ENCODE data around the gene NFX1. TPM values are rescaled to one million over a fixed set of nuclear protein-coding genes. Genes with fewer than 3 reads are reported as not detected.

NFX1 gene
- total RNA-seq (2022; extraction: Qiagen RNA extraction): 31.4 to 34.8 TPM (median 31.7 TPM) in 5 replicates

GRCh38 chr9:33290247-33291030 is at the start of gene NFX1:
TSS of gene NFX1 (plus strand) at chr9:33290516. CDS start at chr9:33290573, 57 bp downstream.

GRCh38 chr9:33264473-33265177 is 25.7 kb upstream of the NFX1 start, which contains the start of the genes BAG1 and CHMP5:
TSS of gene BAG1 (minus strand) at chr9:33264708.
TSS of gene CHMP5 (plus strand) at chr9:33265049. CDS start at chr9:33265079, 30 bp downstream.

GRCh38 chr9:33402371-33402770 is 112.1 kb downstream of the NFX1 start, which contains the start of gene AQP7:
TSS of gene AQP7 (minus strand) at chr9:33402568. CDS start at chr9:33401262, 1,306 bp downstream.

Other genes starting within 250 kb of the NFX1 start
- 17.2 to 25.4 TPM (median 18.1 TPM) in 5 replicates for gene SMU1, start 213.8 kb upstream of the NFX1 start, total RNA-seq (2022; extraction: Qiagen RNA extraction)
- 195 to 246 TPM (median 234 TPM) in 5 replicates for gene B4GALT1, start 123.2 kb upstream of the NFX1 start, total RNA-seq (2022; extraction: Qiagen RNA extraction)
- not detected in 5 replicates for gene SPINK4, start 50.3 kb upstream of the NFX1 start, total RNA-seq (2022; extraction: Qiagen RNA extraction)
- gene BAG1, start 25.8 kb upstream of the NFX1 start, total RNA-seq (2022; extraction: Qiagen RNA extraction): 112 to 132 TPM (median 127 TPM) in 5 replicates
- 67.3 to 80.6 TPM (median 70.3 TPM) in 5 replicates for gene CHMP5, start 25.5 kb upstream of the NFX1 start, total RNA-seq (2022; extraction: Qiagen RNA extraction)
- gene AQP7, start 112.1 kb downstream of the NFX1 start, total RNA-seq (2022; extraction: Qiagen RNA extraction): 0.28 to 0.56 TPM (median 0.33 TPM) in 5 replicates
- gene AQP3, start 157.1 kb downstream of the NFX1 start, total RNA-seq (2022; extraction: Qiagen RNA extraction): 21.0 to 24.9 TPM (median 23.2 TPM) in 5 replicates
- 69.7 to 76.7 TPM (median 72.1 TPM) in 5 replicates for gene NOL6, start 183.4 kb downstream of the NFX1 start, total RNA-seq (2022; extraction: Qiagen RNA extraction)
- gene ANKRD18B, start 233.7 kb downstream of the NFX1 start, total RNA-seq (2022; extraction: Qiagen RNA extraction): 4.8 to 7.7 TPM (median 5.3 TPM) in 5 replicates

Measured in A549 treated with Hydrocortisone at 1 μM for 4 hours (cell line).